Endothelial cell of umbilical vein (primary cell): ENCODE results near the gene HOXA11. TPM values are rescaled to one million over a fixed set of nuclear protein-coding genes. Genes with fewer than 3 reads are reported as not detected.

Source experiments
- BruUV-seq: library from RNA; stranded (reverse); fragments of 400-500 nt; replicated peaks from 2 replicates; lab custom pipeline; 2021; lab: Mats Ljungman, UMichigan
- CTCF ChIA-PET: fragments of 300-600, 350-600 bp; sonication (Branson Sonifier 250); formaldehyde crosslinking; loops from one replicate; lab custom pipeline; 2021; ENCODE audit warnings: antibody characterized with exemption, inconsistent platforms; lab: Charles Lee
- POLR2A ChIA-PET: fragments of 300-600, 350-600 bp; sonication (Branson Sonifier 250); formaldehyde crosslinking; loops from one replicate; lab custom pipeline; 2021; ENCODE audit warnings: antibody characterized with exemption, inconsistent platforms; lab: Charles Lee
- DNase-seq: peaks from one replicate; pipeline ENCODE4 v3.0.0-alpha.2; 2011; ENCODE audit warnings: low read depth, low spot score
- FAIRE-seq: peaks from 2 replicates; lab custom pipeline; 2011; peaks lifted over from hg19 to GRCh38; lab: Jason Lieb, UNC
- H2AFZ ChIP-seq: 2 replicates; pipeline ENCODE4 v1.6.0; 2012; ENCODE audit warnings: low read depth, low read length, control low read depth, inconsistent platforms
- H3K27ac ChIP-seq: 2 replicates; pipeline ENCODE4 v1.5.1; 2011; ENCODE audit warnings: low read depth, mild to moderate bottlenecking, control low read depth, low read length, moderate library complexity; ENCODE audit not compliant: insufficient read depth
- H3K27me3 ChIP-seq, 2 experiments: 2 replicates each; pipeline versions ENCODE4 v1.6.0 to v1.6.1; 2011; ENCODE audit warnings: low read length in 2 of 2, mixed read lengths in 1 of 2; ENCODE audit not compliant: control insufficient read depth in 2 of 2, insufficient read depth in 2 of 2
- H3K36me3 ChIP-seq, 2 experiments: 2 replicates in 1 of 2; 3 replicates in 1 of 2; pipeline ENCODE4 v1.5.1; 2011; ENCODE audit warnings: low read length in 2 of 2, mild to moderate bottlenecking in 1 of 2, moderate library complexity in 1 of 2; ENCODE audit not compliant: control insufficient read depth in 2 of 2, insufficient read depth in 2 of 2; ENCODE audit errors: extremely low read depth in 1 of 2
- H3K4me1 ChIP-seq: 3 replicates; pipeline ENCODE4 v1.5.1; 2011; ENCODE audit warnings: mild to moderate bottlenecking, low read length; ENCODE audit not compliant: control insufficient read depth, insufficient read depth; ENCODE audit errors: extremely low read depth
- H3K4me2 ChIP-seq: 2 replicates; pipeline ENCODE4 v1.6.1; 2011; ENCODE audit warnings: low read length, control low read depth, mixed read lengths; ENCODE audit not compliant: insufficient read depth
- H3K4me3 ChIP-seq, 3 experiments: fragments of 200-600 bp in 1 of 3; sonication (generic), shearing (Covaris generic) in 1 of 3; replicated peaks in 1 of 3; 2 replicates each; pipeline ENCODE4 v1.5.1; 2011 to 2016; ENCODE audit warnings: control low read depth in 3 of 3, low read length in 3 of 3, mild to moderate bottlenecking in 2 of 3, inconsistent platforms in 1 of 3, low read depth in 1 of 3, moderate library complexity in 1 of 3; ENCODE audit not compliant: insufficient read depth in 1 of 3
- H3K79me2 ChIP-seq: 2 replicates; pipeline ENCODE4 v1.6.0; 2012; ENCODE audit warnings: low read length, inconsistent platforms; ENCODE audit not compliant: control insufficient read depth, insufficient read depth
- H3K9ac ChIP-seq: replicated peaks from 2 replicates; pipeline ENCODE3; 2011; ENCODE audit warnings: low read length, control low read depth; ENCODE audit not compliant: insufficient read depth; ENCODE audit errors: extremely low read depth
- H3K9me1 ChIP-seq: replicated peaks from 3 replicates; pipeline ENCODE4 v1.6.0; 2011; ENCODE audit warnings: mild to moderate bottlenecking, low read length; ENCODE audit not compliant: control insufficient read depth, insufficient read depth; ENCODE audit errors: extremely low read depth
- H3K9me3 ChIP-seq: replicated peaks from 2 replicates; pipeline ENCODE4 v1.5.1; 2012; ENCODE audit warnings: low read length, inconsistent platforms; ENCODE audit not compliant: control insufficient read depth, insufficient read depth
- H4K20me1 ChIP-seq: replicated peaks from 2 replicates; pipeline ENCODE3; 2011; ENCODE audit warnings: mild to moderate bottlenecking, low read length; ENCODE audit not compliant: control insufficient read depth, insufficient read depth; ENCODE audit errors: extremely low read depth
- EZH2 ChIP-seq: IDR thresholded peaks from 2 replicates; pipeline ENCODE4 v1.6.1; 2012; ENCODE audit warnings: borderline replicate concordance, low read depth, mild to moderate bottlenecking, moderate library complexity, low read length, inconsistent platforms; ENCODE audit not compliant: severe bottlenecking
- FOS ChIP-seq: IDR thresholded peaks from 2 replicates; pipeline ENCODE4 v1.6.1; 2011; ENCODE audit warnings: mild to moderate bottlenecking, low read length, moderate library complexity, borderline replicate concordance; ENCODE audit not compliant: insufficient read depth
- GATA2 ChIP-seq: IDR thresholded peaks from 2 replicates; pipeline ENCODE4 v1.7.0; 2011; ENCODE audit warnings: low read depth, mild to moderate bottlenecking, moderate library complexity, mixed read lengths, low read length; ENCODE audit not compliant: insufficient read length, insufficient read depth
- JUN ChIP-seq: IDR thresholded peaks from 2 replicates; pipeline ENCODE4 v1.6.1; 2011; ENCODE audit warnings: borderline replicate concordance, low read depth; ENCODE audit not compliant: insufficient read length, insufficient read depth
- MYC ChIP-seq: IDR thresholded peaks from one replicate; pipeline ENCODE4 v1.6.1; 2011; ENCODE audit warnings: mild to moderate bottlenecking, low read depth, low read length
- POLR2A ChIP-seq: IDR thresholded peaks from 2 replicates; pipeline ENCODE4 v1.6.1; 2012; ENCODE audit warnings: low read depth, mild to moderate bottlenecking, control low read depth, low read length
- POLR2AphosphoS5 ChIP-seq: IDR thresholded peaks from 2 replicates; pipeline ENCODE4 v1.6.1; 2012; ENCODE audit warnings: low read depth, mild to moderate bottlenecking, control low read depth, low read length, moderate library complexity; ENCODE audit not compliant: insufficient read depth
- dilution Hi-C: fragments of 300-500 bp; cut with MboI; formaldehyde crosslinking; loops from one replicate; pipeline ENCODE4 v1.15.0; 2019; ENCODE audit warnings: low sequenced_read_pairs; ENCODE audit not compliant: extremely low pct_ligation_motif_present
- intact Hi-C: fragments of 100-400 bp; cut with micrococcal nuclease; formaldehyde crosslinking; loops from one replicate; pipeline ENCODE4 v1.10.0; 2022
- polyA plus RNA-seq, 4 experiments: library from polyadenylated mRNA; depleted of rRNA in 3 of 4; stranded (reverse) in 3 of 4; unstranded in 1 of 4; fragments of >200 nt; gene quantifications; 2 replicates each; pipeline versions ENCODE4 v1.2.1 to v1.2.3, GENCODE V29; 2011 to 2012; ENCODE audit warnings: missing spikeins in 1 of 4
- total RNA-seq: library from RNA; stranded (reverse); gene quantifications from 2 replicates; pipeline ENCODE4 v1.2.3, GENCODE V29; 2021
- TF ChIP-seq, protein P1 (sequence below): IDR thresholded peaks from 2 replicates; pipeline ENCODE4 v1.6.1; 2011; ENCODE audit not compliant: insufficient read depth, insufficient read length
- TF ChIP-seq, protein P2 (sequence below), 2 donors: IDR thresholded peaks; 1 replicate in 1 of 2; 2 replicates in 1 of 2; pipeline ENCODE4 v1.5.1; 2011; ENCODE audit warnings: low read length in 2 of 2, mild to moderate bottlenecking in 2 of 2, moderate library complexity in 2 of 2, control low read depth in 1 of 2, inconsistent platforms in 1 of 2, low read depth in 1 of 2; ENCODE audit not compliant: insufficient read depth in 1 of 2; ENCODE audit errors: extremely low read depth in 1 of 2

The HOXA11 gene
- total and polyA plus RNA-seq, 2 donors (not counting 3 experiments of a cell fraction or from before 2014, with no cell fraction given), result 10.4 to 16.7 TPM

DNA sequence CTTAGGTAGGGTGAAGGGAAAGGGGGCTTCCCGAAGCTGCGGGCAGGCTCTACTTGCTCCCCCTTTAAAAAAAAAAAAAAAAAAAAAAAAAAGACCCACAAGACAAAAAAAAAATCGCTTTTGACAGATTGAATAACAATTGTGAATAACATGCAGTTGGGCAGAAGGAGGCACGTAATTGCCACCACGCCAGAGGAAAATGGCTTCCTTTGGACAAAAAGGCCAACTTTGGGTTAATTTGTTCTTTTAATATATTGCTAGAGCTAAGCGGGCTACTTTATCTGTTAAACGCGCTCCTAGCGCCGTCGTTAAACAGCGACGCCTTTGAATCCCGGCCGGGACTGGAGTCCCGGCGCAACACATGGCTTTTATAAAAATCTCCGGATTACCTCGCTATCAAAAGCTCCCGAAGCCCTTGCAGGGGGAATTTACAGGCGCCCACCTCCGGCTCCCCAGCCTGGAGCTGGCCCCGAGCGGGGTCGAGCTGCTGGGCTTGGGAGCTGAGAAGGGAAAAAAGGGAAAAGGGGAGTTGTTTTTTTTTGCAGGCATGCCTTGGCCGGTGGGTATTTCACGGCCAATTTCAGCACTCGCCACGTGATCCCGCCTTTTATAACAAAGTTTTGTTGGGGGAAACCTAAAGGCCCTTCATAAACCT is 1.2 kb downstream of the HOXA11 start:
- H3K36me3 ChIP-seq, result no peaks in the 10 kb centered on the region
- TF ChIP-seq POLR2A (no peak), JUN (no peak), EZH2 (no peak), GATA2 (no peak), FOS (no peak), MYC (no peak), POLR2AphosphoS5 (no peak)
- TF ChIP-seq, protein P1, sequence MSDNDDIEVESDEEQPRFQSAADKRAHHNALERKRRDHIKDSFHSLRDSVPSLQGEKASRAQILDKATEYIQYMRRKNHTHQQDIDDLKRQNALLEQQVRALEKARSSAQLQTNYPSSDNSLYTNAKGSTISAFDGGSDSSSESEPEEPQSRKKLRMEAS, result no peak
- TF ChIP-seq, protein P2, sequence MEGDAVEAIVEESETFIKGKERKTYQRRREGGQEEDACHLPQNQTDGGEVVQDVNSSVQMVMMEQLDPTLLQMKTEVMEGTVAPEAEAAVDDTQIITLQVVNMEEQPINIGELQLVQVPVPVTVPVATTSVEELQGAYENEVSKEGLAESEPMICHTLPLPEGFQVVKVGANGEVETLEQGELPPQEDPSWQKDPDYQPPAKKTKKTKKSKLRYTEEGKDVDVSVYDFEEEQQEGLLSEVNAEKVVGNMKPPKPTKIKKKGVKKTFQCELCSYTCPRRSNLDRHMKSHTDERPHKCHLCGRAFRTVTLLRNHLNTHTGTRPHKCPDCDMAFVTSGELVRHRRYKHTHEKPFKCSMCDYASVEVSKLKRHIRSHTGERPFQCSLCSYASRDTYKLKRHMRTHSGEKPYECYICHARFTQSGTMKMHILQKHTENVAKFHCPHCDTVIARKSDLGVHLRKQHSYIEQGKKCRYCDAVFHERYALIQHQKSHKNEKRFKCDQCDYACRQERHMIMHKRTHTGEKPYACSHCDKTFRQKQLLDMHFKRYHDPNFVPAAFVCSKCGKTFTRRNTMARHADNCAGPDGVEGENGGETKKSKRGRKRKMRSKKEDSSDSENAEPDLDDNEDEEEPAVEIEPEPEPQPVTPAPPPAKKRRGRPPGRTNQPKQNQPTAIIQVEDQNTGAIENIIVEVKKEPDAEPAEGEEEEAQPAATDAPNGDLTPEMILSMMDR (IDR thresholded peaks at IDR 0.05; ENCODE audit: extremely low read depth in 1 of 2, insufficient read depth in 1 of 2, low read depth in 1 of 2, low read length in 2 of 2), result no peak
- peaks cover 60% of the 10 kb centered on the region for H3K4me1 ChIP-seq
- H4K20me1 ChIP-seq, result no peaks in the 10 kb centered on the region
- ChIA-PET CTCF (interaction anchor here (0.9 to 6.0 kb wide), 10 partner anchors 10 to 910 kb away, joined by 3 to 49 read pairs (median 5); partner anchors contain the start of gene HOXA10), POLR2A (interaction anchor here (0.6 to 1.4 kb wide), 4 partner anchors 7 to 66 kb away, joined by 3 to 8 read pairs (median 4); no protein-coding TSS in a partner anchor)
- no peaks in the 10 kb centered on the region for H3K27me3 ChIP-seq
- H3K27ac ChIP-seq, result peak overlapping the region; percentile 90
- H3K4me3 ChIP-seq, result peak overlapping the region; percentile 82 to 91 (median 84)
- peak overlapping the region; percentile 88 for H3K9ac ChIP-seq
- H3K4me2 ChIP-seq, result peak overlapping the region; percentile 82
- H3K79me2 ChIP-seq, result peaks cover 82% of the 10 kb centered on the region
- peak overlapping the region; percentile 23 for H2AFZ ChIP-seq
- no peaks in the 10 kb centered on the region for H3K9me1 ChIP-seq
- no peak for FAIRE-seq
- H3K9me3 ChIP-seq, result no peaks in the 10 kb centered on the region
- intact Hi-C loops, result loop anchor here (1.0 kb wide), 1 partner anchor 13 kb away; no protein-coding TSS in a partner anchor
- dilution Hi-C loops, result no loop called here
- peak; percentile 56 for DNase-seq
- no TSS peak for BruUV-seq
